ENCODE results near the gene HSD17B11.

- TF ChIP-seq CTCF (IDR thresholded peaks at IDR 0.05; ENCODE audit: poor library complexity, severe bottlenecking) (no peak), TAF1 (IDR thresholded peaks at IDR 0.05; ENCODE audit: low read depth) (no peak), REST (IDR thresholded peaks at IDR 0.05; ENCODE audit: borderline replicate concordance) (no peak), POLR2AphosphoS5 (IDR thresholded peaks at IDR 0.05) (no peak), EP300 (conservative IDR thresholded peaks at IDR 0.05; ENCODE audit: poor library complexity, severe bottlenecking) (no peak), EZH2 (IDR thresholded peaks at IDR 0.05; ENCODE audit: borderline replicate concordance, insufficient read depth, low read length, poor library complexity, severe bottlenecking) (no peak), RAD21 (conservative IDR thresholded peaks at IDR 0.05) (no peak), SMC3 (conservative IDR thresholded peaks at IDR 0.05; ENCODE audit: poor library complexity) (no peak)
These were observed 19.7 kb upstream of the HSD17B11 start for GRCh38 chr4:87410679-87411078.
